ENCODE results near the gene APOF. TPM values are rescaled to one million over a fixed set of nuclear protein-coding genes. Genes with fewer than 3 reads are reported as not detected.
A peak's percentile ranks its signal among the peaks of the same experiment; 100 is the strongest.

Gene APOF
- total RNA-seq, 3 donors from 2014 or later (not counting 1 experiment from before 2014, with no cell fraction given), result not detected

GRCh38 chr12:56359851-56360767 is 2.5 kb downstream of the APOF start, which contains the start of gene STAT2:
STAT2 (minus strand) TSS chr12:56360107; CDS start chr12:56356571, 3,536 bp downstream.
- TF ChIP-seq, protein P1, sequence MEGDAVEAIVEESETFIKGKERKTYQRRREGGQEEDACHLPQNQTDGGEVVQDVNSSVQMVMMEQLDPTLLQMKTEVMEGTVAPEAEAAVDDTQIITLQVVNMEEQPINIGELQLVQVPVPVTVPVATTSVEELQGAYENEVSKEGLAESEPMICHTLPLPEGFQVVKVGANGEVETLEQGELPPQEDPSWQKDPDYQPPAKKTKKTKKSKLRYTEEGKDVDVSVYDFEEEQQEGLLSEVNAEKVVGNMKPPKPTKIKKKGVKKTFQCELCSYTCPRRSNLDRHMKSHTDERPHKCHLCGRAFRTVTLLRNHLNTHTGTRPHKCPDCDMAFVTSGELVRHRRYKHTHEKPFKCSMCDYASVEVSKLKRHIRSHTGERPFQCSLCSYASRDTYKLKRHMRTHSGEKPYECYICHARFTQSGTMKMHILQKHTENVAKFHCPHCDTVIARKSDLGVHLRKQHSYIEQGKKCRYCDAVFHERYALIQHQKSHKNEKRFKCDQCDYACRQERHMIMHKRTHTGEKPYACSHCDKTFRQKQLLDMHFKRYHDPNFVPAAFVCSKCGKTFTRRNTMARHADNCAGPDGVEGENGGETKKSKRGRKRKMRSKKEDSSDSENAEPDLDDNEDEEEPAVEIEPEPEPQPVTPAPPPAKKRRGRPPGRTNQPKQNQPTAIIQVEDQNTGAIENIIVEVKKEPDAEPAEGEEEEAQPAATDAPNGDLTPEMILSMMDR (IDR thresholded peaks at IDR 0.05), result no peak
- H3K4me1 ChIP-seq (ENCODE audit: control insufficient read depth, insufficient read depth, low read length), result peaks cover 17% of the 10 kb centered on the region
- under 1% methylated on average over 54 of the region's 54 CpGs for WGBS (ENCODE audit: insufficient coverage)
- Mint-ChIP-seq H3K4me3 (peak within 1 kb of the TSS; percentile 97), H3K27ac (peak within 1 kb of the TSS; percentile 88 to 91), H3K4me1 (peaks cover 21 to 24% of the 10 kb centered on the region in 2 donors), H3K27me3 (ENCODE audit: low read depth in 2 of 2) (no peaks in the 10 kb centered on the region), H3K9me3 (no peaks in the 10 kb centered on the region), H3K36me3 (no peaks in the 10 kb centered on the region)
- no peaks in the 10 kb centered on the region for H3K27me3 ChIP-seq (ENCODE audit: control insufficient read depth, insufficient read depth, low read length)
- intact Hi-C loops (cut with micrococcal nuclease), result loop anchor here (1.0 to 5.0 kb wide), 3 partner anchors 26 to 277 kb away; no protein-coding TSS in a partner anchor
- H3K36me3 ChIP-seq (ENCODE audit: control insufficient read depth, insufficient read depth, low read length), result peaks cover 14% of the 10 kb centered on the region
- peak within 1 kb of the TSS; percentile 71 for H3K27ac ChIP-seq (ENCODE audit: low read length)
- ATAC-seq, result peak; percentile 93 to 98 (median 94)
- no peaks in the 10 kb centered on the region for H3K9me3 ChIP-seq (ENCODE audit: control insufficient read depth, insufficient read depth, low read length)
- DNase-seq, result peak; percentile 98 to 99
- peak within 1 kb of the TSS; percentile 80 for H3K4me3 ChIP-seq (ENCODE audit: low read length)

DNA sequence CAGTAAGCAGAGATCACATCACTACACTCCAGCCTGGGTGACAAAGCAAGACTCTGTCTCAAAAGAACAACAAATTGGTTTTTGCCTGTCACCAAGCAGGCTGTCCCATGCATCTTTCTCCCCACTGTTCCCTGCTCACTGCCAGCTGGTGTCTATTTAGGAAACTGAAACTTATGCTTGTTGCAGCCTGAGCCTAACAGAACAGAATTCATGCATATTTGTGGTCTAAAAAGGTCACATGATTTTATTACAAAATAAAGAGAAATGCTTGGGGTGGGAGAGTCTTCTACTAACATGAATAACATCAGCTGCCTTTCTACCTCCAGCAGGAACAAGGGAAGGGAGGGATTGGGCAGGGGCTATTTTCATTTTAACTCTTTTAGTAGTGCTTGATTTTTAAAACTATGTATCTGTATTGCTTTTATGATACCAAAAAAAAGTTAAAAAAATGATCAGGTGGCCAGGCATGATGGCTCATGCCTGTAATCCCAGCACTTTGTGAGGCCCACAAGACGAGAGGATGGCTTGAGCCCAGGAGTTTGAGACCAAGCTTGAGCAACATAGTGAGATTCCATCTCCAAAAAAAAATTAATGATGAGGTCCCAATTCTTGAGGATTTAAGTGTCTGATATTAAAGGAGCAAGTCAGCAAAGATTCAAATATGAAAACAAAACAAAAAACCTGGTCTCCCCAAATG is 3.7 kb downstream of the APOF start:
- no peak for DNase-seq
- H3K27me3 Mint-ChIP-seq (ENCODE audit: low read depth in 2 of 2), result no peaks in the 10 kb centered on the region
- H3K36me3 Mint-ChIP-seq, result no peaks in the 10 kb centered on the region
- H3K9me3 Mint-ChIP-seq, result no peaks in the 10 kb centered on the region
- Histone ChIP-seq H3K9me3 (ENCODE audit: control insufficient read depth, insufficient read depth, low read length) (no peaks in the 10 kb centered on the region), H3K27me3 (ENCODE audit: control insufficient read depth, insufficient read depth, low read length) (no peaks in the 10 kb centered on the region), H3K27ac (ENCODE audit: low read length) (no peak overlapping the region), H3K36me3 (ENCODE audit: control insufficient read depth, insufficient read depth, low read length) (peaks cover 25% of the 10 kb centered on the region), H3K4me1 (ENCODE audit: control insufficient read depth, insufficient read depth, low read length) (peaks cover 17% of the 10 kb centered on the region), H3K4me3 (ENCODE audit: low read length) (peak overlapping the region; percentile 80)
- intact Hi-C loops (cut with micrococcal nuclease), result no loop called here
- peak overlapping the region; percentile 88 to 91 for H3K27ac Mint-ChIP-seq
- H3K4me3 Mint-ChIP-seq, result peak overlapping the region; percentile 97
- ATAC-seq, result no peak
- H3K4me1 Mint-ChIP-seq, result peaks cover 21 to 24% of the 10 kb centered on the region in 2 donors
- 4% methylated on average over 1 of the region's 1 CpG for WGBS (ENCODE audit: insufficient coverage)
- TF ChIP-seq, protein P1 (IDR thresholded peaks at IDR 0.05), result no peak

GRCh38 chr12:56351325-56351724 is 11.3 kb downstream of the APOF start:
- no peak overlapping the region for H3K27ac ChIP-seq (ENCODE audit: low read length)
- Mint-ChIP-seq H3K27ac (no peak overlapping the region), H3K36me3 (peaks cover 11% of the 10 kb centered on the region), H3K4me1 (no peaks in the 10 kb centered on the region), H3K9me3 (no peaks in the 10 kb centered on the region), H3K27me3 (ENCODE audit: low read depth in 2 of 2) (no peaks in the 10 kb centered on the region), H3K4me3 (no peak overlapping the region)
- no peaks in the 10 kb centered on the region for H3K9me3 ChIP-seq (ENCODE audit: control insufficient read depth, insufficient read depth, low read length)
- peaks cover 83% of the 10 kb centered on the region for H3K36me3 ChIP-seq (ENCODE audit: control insufficient read depth, insufficient read depth, low read length)
- intact Hi-C loops (cut with micrococcal nuclease), result no loop called here
- H3K27me3 ChIP-seq (ENCODE audit: control insufficient read depth, insufficient read depth, low read length), result no peaks in the 10 kb centered on the region
- TF ChIP-seq, protein P1 (IDR thresholded peaks at IDR 0.05), result no peak
- no peak for ATAC-seq
- no peaks in the 10 kb centered on the region for H3K4me1 ChIP-seq (ENCODE audit: control insufficient read depth, insufficient read depth, low read length)
- no peak for DNase-seq
- 96% methylated on average over 2 of the region's 2 CpGs for WGBS (ENCODE audit: insufficient coverage)
- H3K4me3 ChIP-seq (ENCODE audit: low read length), result no peak overlapping the region

All from natural killer cell (primary cell).